GM12801 (cell line): ENCODE measurements around the gene FASN.

ENCODE experiments used
- CTCF ChIP-seq: IDR thresholded peaks from one replicate; pipeline ENCODE4 v1.5.1; 2011; ENCODE audit warnings: control low read depth; ENCODE audit not compliant: insufficient read length; ENCODE audit errors: extremely low read depth

FASN gene

GRCh38 chr17:82113941-82114340 lies 15.9 kb upstream of the FASN start:
- no peak for TF ChIP-seq CTCF

GRCh38 chr17:82113422-82113821 lies 15.4 kb upstream of the FASN start:
- no peak for TF ChIP-seq CTCF

GRCh38 chr17:82112914-82113311 lies 14.9 kb upstream of the FASN start:
- TF ChIP-seq CTCF = no peak

GRCh38 chr17:82112181-82112913 lies 14.3 kb upstream of the FASN start:
- TF ChIP-seq CTCF = no peak

- no peak for TF ChIP-seq CTCF
Observed at GRCh38 chr17:82110298-82110697, 12.3 kb upstream of the FASN start.

GRCh38 chr17:82108961-82109475 lies 11.0 kb upstream of the FASN start:
- no peak for TF ChIP-seq CTCF

- TF ChIP-seq CTCF = no peak
Observed at GRCh38 chr17:82108496-82108945, 10.5 kb upstream of the FASN start.

GRCh38 chr17:82108038-82108437 lies 10.0 kb upstream of the FASN start:
- TF ChIP-seq CTCF = no peak
